Keratinocyte (primary cell): ENCODE results near the gene ZNF496. TPM values are rescaled to one million over a fixed set of nuclear protein-coding genes. Genes with fewer than 3 reads are reported as not detected.

Source experiments
- DNase-seq: peaks from one replicate; pipeline ENCODE4 v3.0.0-alpha.2; 2011; ENCODE audit warnings: low read depth, missing footprints, low spot score
- FAIRE-seq: peaks from 2 replicates; lab custom pipeline; 2011; peaks lifted over from hg19 to GRCh38; lab: Jason Lieb, UNC
- H2AFZ ChIP-seq: 2 replicates; pipeline ENCODE4 v1.6.0; 2012; ENCODE audit warnings: low read length, control low read depth, inconsistent platforms; ENCODE audit not compliant: control insufficient read depth
- H3K27ac ChIP-seq: 2 replicates; pipeline ENCODE4 v1.5.1; 2011; ENCODE audit warnings: low read length; ENCODE audit not compliant: control insufficient read depth, insufficient read depth
- H3K27me3 ChIP-seq: 3 replicates; pipeline ENCODE4 v1.6.0; 2011; ENCODE audit warnings: low read length; ENCODE audit not compliant: control insufficient read depth, insufficient read depth; ENCODE audit errors: extremely low read depth
- H3K36me3 ChIP-seq, 2 experiments: 2 replicates in 1 of 2; 3 replicates in 1 of 2; pipeline ENCODE4 v1.5.1; 2011; ENCODE audit warnings: low read length in 2 of 2, mild to moderate bottlenecking in 1 of 2; ENCODE audit not compliant: control insufficient read depth in 2 of 2, insufficient read depth in 2 of 2; ENCODE audit errors: extremely low read depth in 1 of 2
- H3K4me1 ChIP-seq: 3 replicates; pipeline ENCODE4 v1.5.1; 2011; ENCODE audit warnings: low read length; ENCODE audit not compliant: control insufficient read depth, insufficient read depth; ENCODE audit errors: extremely low read depth
- H3K4me2 ChIP-seq: 3 replicates; pipeline ENCODE4 v1.6.0; 2011; ENCODE audit warnings: low read depth, low read length; ENCODE audit not compliant: control insufficient read depth, insufficient read depth; ENCODE audit errors: extremely low read depth
- H3K4me3 ChIP-seq, 3 experiments: fragments of 200-600 bp in 1 of 3; sonication (generic) in 1 of 3; 2 replicates in 2 of 3; 3 replicates in 1 of 3; pipeline ENCODE4 v1.5.1; 2011 to 2016; ENCODE audit warnings: low read length in 3 of 3, mild to moderate bottlenecking in 3 of 3, control low read depth in 2 of 3, inconsistent platforms in 1 of 3, low read depth in 1 of 3, mixed read lengths in 1 of 3, mixed run types in 1 of 3, moderate library complexity in 1 of 3; ENCODE audit not compliant: control insufficient read depth in 2 of 3, insufficient read depth in 2 of 3; ENCODE audit errors: extremely low read depth in 1 of 3
- H3K79me2 ChIP-seq: 2 replicates; pipeline ENCODE4 v1.6.0; 2012; ENCODE audit warnings: low read length; ENCODE audit not compliant: control insufficient read depth, insufficient read depth
- H3K9ac ChIP-seq: 3 replicates; pipeline ENCODE4 v1.6.0; 2011; ENCODE audit warnings: low read length; ENCODE audit not compliant: control insufficient read depth, insufficient read depth; ENCODE audit errors: extremely low read depth
- H3K9me1 ChIP-seq: 3 replicates; pipeline ENCODE4 v1.6.0; 2011; ENCODE audit warnings: low read length; ENCODE audit not compliant: control insufficient read depth, insufficient read depth; ENCODE audit errors: extremely low read depth
- H3K9me3 ChIP-seq: 2 replicates; pipeline ENCODE4 v1.5.1; 2012; ENCODE audit warnings: low read depth, low read length; ENCODE audit not compliant: control insufficient read depth
- H4K20me1 ChIP-seq: 3 replicates; pipeline ENCODE4 v1.6.0; 2011; ENCODE audit warnings: low read length; ENCODE audit not compliant: control insufficient read depth, insufficient read depth; ENCODE audit errors: extremely low read depth
- CTCF ChIP-seq, 3 experiments: IDR thresholded peaks in 1 of 3; conservative IDR thresholded peaks in 1 of 3; optimal IDR thresholded peaks in 1 of 3; 2 replicates in 2 of 3; 3 replicates in 1 of 3; pipeline versions ENCODE3 to v1.5.1; 2011; ENCODE audit warnings: low read length in 3 of 3, mild to moderate bottlenecking in 3 of 3, moderate library complexity in 2 of 3, control low read depth in 1 of 3, inconsistent platforms in 1 of 3; ENCODE audit not compliant: insufficient read depth in 2 of 3; ENCODE audit errors: extremely low read depth in 1 of 3
- EZH2 ChIP-seq: IDR thresholded peaks from one replicate; pipeline ENCODE4 v1.6.1; 2012; ENCODE audit warnings: inconsistent platforms, mild to moderate bottlenecking, low read length, moderate library complexity
- dilution Hi-C: fragments of 300-500 bp; cut with MboI; formaldehyde crosslinking; loops from one replicate; pipeline ENCODE4 v1.7.0; 2020; ENCODE audit warnings: low sequenced_read_pairs; ENCODE audit not compliant: extremely low pct_ligation_motif_present
- polyA plus RNA-seq, 5 experiments: library from polyadenylated mRNA; depleted of rRNA in 3 of 5; stranded (reverse) in 3 of 5; stranded (forward) in 1 of 5; unstranded in 1 of 5; fragments of >200 nt; gene quantifications; 1 replicate in 1 of 5; 2 replicates in 3 of 5; 3 replicates in 1 of 5; pipeline versions ENCODE4 v1.2.1 to v1.2.3, GENCODE V29; 2011 to 2012; ENCODE audit warnings: missing spikeins in 2 of 5, low read depth in 1 of 5, low replicate concordance in 1 of 5

ZNF496 gene
- polyA plus RNA-seq, 1 donor (not counting 4 experiments of a cell fraction or from before 2014, with no cell fraction given): 8.9 TPM

- Histone ChIP-seq H3K4me2 (no peak overlapping the region), H3K9ac (no peak overlapping the region), H3K4me3 (no peak overlapping the region), H3K9me3 (no peaks in the 10 kb centered on the region), H3K36me3 (no peaks in the 10 kb centered on the region), H3K9me1 (no peaks in the 10 kb centered on the region), H3K27me3 (no peaks in the 10 kb centered on the region), H3K79me2 (no peaks in the 10 kb centered on the region), H3K27ac (no peak overlapping the region), H4K20me1 (no peaks in the 10 kb centered on the region), H2AFZ (no peak overlapping the region), H3K4me1 (no peaks in the 10 kb centered on the region)
- TF ChIP-seq EZH2 (no peak), CTCF (optimal IDR thresholded peaks at IDR 0.05 in 1 of 3, IDR thresholded peaks at IDR 0.05 in 1 of 3, conservative IDR thresholded peaks at IDR 0.05 in 1 of 3; ENCODE audit: extremely low read depth in 1 of 3, insufficient read depth in 2 of 3, low read length in 3 of 3) (no peak)
- dilution Hi-C loops: no loop called here
- FAIRE-seq (no peak), DNase-seq (no peak)
Observed at GRCh38 chr1:247281001-247281574, 50.6 kb downstream of the ZNF496 start.

- no peak overlapping the region for H2AFZ ChIP-seq
- H3K9me1 ChIP-seq: no peaks in the 10 kb centered on the region
- DNase-seq (no peak), FAIRE-seq (no peak)
- H3K27me3 ChIP-seq: no peaks in the 10 kb centered on the region
- H3K9me3 ChIP-seq: no peaks in the 10 kb centered on the region
- no peak overlapping the region for H3K27ac ChIP-seq
- H3K4me2 ChIP-seq: no peak overlapping the region
- H3K4me3 ChIP-seq: no peak overlapping the region
- H3K79me2 ChIP-seq: no peaks in the 10 kb centered on the region
- dilution Hi-C loops: no loop called here
- no peaks in the 10 kb centered on the region for H4K20me1 ChIP-seq
- H3K4me1 ChIP-seq: no peaks in the 10 kb centered on the region
- TF ChIP-seq CTCF (optimal IDR thresholded peaks at IDR 0.05 in 1 of 3, IDR thresholded peaks at IDR 0.05 in 1 of 3, conservative IDR thresholded peaks at IDR 0.05 in 1 of 3; ENCODE audit: extremely low read depth in 1 of 3, insufficient read depth in 2 of 3, low read length in 3 of 3): no peak
- TF ChIP-seq EZH2: no peak
- no peak overlapping the region for H3K9ac ChIP-seq
- H3K36me3 ChIP-seq: no peaks in the 10 kb centered on the region
Observed at GRCh38 chr1:247277191-247277590, 54.5 kb downstream of the ZNF496 start.
